HG03439 (cell line): ENCODE measurements around the gene KAT8.
"Not testable (repeated sequence)": the region's sequence is repeated elsewhere in the genome, so short reads cannot be mapped to it uniquely, and the experiment has no call there.

Experiments
- ATAC-seq: cut with Tn5 transposase; IDR thresholded peaks from one replicate; pipeline ENCODE4 v1.9.1; 2021; ENCODE audit warnings: mild to moderate bottlenecking, moderate library complexity; ENCODE audit not compliant: unreplicated experiment

KAT8 gene

DNA sequence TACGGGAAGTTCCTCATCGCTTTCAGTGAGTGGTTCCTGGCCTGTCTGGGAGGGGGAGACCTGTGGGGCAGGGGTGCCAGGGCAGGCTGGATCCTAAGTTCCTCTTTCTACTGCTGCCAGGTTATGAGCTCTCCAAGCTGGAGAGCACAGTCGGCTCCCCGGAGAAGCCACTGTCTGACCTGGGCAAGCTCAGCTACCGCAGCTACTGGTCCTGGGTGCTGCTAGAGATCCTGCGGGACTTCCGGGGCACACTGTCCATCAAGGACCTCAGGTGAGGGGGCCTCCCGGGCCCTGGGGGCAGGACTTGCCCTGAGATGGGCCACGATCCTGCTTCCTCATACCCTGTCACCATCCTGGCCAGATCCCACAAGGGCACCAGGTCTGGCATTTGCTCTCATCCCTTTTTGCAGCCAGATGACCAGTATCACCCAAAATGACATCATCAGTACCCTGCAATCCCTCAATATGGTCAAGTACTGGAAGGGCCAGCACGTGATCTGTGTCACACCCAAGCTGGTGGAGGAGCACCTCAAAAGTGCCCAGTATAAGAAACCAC, 12.9 kb downstream of the KAT8 start:
- no peak for ATAC-seq

DNA sequence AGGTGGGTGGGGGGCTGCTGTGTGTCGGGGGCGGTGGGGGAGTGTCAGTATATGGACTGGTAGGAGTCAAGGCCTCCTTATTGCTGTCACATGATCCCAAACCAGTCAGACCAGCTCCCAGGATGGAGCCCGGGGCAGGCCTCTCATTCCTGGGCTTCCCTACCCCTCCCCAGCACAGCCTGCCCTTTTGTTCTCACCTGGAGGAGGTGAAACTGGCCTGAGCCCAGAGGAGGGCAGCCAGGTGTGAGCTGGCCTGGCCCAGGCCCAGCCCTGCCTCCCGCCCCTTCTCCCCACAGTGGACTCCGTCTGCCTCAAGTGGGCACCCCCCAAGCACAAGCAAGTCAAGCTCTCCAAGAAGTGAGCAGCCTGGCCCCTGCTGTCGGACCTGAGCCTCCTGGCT, 13.4 kb downstream of the KAT8 start:
- ATAC-seq, result no peak

DNA sequence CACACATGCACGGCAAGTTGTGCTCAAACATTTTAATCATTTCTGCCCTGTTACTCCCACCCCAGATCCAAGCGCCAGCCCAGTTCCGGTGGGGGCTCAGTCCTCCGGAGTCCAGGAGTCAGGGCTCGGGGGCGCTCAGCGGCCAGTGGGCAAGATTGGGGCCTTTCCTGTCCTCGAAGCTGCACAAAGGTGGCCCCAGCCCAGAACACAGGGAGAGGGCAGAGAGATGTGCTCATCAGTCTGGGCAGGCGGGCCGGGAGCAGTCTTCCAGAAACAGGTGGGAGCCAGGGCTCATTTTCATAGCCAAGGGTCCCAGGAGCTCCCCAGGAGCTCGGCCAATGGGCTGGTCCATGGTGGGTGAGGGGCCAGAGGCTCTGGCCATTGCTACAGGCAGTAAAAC, 14.0 kb downstream of the KAT8 start:
- ATAC-seq, result no peak

DNA sequence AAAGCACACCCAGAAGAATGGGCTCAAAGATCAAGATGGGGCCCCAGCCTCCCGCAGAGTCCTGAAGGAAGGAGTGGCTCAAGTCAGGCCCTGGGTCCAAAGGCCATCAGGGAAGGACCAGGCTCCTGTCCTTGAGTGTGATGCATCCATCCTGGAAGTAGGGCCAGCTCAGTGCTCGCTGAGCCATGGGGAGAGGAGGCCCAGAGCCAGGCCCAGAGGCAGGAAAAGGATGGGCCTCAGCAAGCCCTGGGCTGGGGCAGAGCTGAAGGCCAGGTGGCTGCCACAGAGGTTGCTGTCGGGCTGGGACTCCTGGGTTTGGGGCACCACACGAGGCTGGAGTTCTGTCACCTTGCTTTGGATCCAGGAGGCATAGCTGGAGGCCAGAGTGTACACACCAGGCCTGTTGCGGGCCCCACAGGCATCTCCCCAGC, 14.4 kb downstream of the KAT8 start:
- ATAC-seq, result no peak

DNA sequence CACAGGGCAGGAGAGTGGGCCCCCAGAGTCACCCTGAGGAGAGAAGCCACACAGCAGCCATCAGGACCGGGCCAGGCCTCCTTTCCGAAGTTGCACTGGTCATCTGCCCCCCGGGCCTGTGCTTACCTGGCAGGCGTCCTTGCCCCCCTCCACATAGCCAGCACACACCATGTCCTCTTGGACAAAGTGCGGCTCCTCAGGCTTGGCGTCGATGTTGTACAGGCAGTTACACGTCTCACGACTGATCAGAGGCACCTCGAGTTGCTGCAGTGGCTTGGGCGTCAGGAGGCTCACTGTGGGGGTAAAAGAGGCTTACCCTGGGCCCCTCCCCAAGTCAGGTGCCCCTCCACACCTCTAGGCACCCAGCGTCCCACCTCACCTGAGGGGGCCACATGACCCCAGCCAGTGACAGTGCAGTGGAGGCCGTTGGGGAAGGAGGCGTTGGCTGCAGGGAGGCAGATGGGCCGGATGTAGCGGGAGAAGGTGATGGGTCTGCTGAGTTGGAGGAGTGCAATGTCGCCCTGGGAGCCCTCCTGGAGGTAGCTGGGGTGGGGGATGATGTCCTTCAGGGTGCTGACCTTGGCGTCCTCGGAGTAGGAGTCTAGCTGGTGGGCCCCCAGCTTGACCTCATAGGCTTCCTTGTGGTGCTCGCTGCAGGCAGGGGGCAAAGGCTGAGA, 15.0 kb downstream of the KAT8 start:
- no peak for ATAC-seq

DNA sequence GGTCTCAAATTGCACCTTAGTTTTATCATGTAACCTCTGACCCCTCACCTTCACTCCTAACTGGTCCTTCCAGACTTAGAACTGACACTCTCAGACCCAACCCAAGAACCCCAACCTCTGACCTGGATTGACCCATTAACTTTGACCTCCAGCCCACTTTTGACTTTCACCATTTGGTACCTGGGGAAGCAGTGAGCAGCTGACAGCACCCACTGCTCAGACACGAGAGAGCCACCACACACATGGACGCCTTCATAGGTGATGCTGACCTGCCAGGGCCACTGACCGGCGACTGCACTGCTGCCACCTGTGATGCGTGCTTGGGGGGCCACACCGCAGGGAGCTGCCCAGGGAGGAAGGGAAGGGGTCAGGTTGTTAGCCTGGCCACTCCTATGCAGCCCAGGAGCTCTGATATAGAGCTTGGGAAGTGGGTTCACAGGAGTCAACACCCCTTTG, 15.6 kb downstream of the KAT8 start:
- ATAC-seq, result no peak

DNA sequence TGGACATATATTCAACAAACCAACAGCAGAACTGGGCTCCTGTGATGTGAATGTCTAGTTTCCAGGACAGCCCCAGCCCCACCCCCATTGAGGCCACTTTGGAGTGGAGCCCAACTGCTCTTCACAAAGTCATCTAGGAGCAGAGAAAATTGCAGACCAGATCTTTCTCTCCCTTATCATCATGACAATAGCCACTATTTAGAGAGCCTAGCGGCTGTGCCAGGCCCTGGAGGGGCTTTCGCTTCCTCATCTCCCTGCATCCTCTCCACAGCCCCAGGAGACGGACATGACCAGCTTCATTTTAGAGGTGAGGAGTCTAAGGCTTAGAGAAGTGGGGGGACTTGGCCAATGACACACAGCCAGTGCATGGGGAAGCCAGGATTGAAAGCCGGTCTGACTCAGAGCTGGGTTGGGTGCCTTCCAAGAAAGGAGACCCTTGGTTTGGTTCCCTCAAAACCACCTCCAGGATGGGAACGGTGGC, 16.7 kb downstream of the KAT8 start:
- ATAC-seq, result no peak

DNA sequence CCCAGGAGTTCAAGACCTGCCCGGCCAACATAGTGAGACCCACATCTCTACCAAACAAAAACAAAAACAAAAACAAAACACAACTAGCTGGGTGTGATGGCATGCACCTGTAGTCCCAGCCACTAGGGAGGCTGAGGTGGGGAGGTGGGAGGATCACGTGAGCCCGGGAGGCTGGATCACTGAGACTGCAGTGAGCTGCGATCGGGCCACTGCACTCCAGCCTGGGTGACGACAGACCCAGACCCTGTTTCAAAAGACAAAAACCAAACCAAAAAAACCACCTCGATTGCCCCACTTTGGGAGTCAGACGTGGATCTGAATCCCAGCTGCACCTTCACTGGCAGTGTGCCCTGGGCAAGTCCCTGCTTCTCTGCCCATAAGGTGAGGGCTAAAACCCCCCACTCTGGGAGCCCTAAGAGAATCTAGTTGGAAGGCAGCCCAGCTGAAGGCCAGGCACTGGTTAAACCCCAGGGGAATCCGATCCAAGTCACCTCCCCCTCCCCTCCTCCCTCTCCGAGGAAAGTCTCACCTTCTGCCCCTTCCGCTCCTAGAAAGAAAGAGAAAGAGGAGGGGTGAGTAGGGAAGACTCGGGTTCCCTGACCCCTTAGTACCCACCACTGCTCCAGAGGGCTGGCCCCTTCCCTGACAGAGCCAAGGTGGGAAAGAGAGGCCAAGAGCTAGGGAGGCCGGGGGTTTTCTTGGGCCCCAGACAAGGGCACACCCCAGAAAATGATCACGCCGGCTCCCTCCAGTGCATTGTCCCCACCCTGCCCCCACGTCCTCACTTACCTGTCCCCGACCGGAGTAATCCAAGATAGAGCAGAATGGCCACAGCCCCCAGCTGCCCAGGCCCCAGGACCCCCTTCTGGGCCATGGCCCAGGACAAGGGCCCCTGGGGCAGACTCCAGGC, 17.4 kb downstream of the KAT8 start:
- ATAC-seq, result no peak

DNA sequence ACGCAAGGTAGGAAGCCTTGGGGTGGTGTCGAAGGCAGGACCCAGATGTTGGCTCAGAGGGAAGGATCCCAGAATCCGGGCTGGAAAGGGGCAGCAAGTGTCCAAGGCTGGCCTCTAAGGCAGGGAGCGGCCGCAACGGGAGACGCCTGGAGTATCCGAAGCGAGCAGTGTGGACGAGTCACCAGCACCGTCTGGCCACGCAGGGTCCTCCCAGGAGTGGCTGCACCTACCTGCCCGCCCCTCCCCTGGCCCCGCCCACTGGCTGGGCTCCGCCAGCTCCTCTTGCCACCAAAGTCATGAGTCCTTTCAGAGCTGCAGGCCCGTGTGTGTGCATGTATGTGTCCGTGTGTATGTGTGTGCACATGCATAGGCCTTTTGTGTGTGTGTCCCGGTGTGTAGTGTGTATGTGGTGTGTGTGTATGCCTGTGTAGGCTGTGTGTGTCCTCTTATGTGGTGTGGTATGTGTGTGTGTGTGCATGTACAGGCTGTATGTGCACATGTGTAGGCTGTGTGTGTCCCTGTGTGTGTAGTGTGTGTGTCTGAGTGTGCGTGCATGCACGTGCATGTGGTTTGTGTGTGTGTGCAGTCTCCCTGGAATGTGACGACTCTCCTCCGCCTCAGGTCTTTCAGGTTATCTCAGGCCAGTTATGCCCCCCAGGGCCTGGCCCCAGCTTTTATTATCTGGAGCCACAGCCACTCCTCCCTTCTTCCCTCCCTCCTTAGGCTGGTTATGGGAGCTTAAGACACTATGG, 18.2 kb downstream of the KAT8 start, which contains the start of gene PRSS8:
TSS of gene PRSS8 (minus strand) at position 193 of the 752 bp plus-strand sequence. CDS start 229 bp downstream, outside the sequence.
- ATAC-seq, result no peak

DNA sequence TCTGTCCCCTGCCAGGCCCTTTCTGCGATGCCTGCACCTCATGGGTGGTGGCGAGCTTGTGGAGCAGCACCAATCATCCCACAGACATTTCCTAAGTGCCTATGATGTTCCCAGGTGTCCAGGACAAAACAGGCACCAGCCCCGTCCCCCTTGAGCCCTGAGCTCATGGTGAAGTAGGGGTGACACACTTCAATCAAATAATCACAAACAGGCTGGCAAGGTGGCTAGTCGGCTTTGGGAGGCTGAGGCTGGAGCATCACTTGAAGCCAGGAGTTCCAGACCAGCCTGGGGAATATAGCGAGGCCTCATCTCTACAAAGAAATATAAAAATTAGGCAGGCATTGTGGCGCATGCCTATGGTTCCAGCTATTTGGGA, 18.8 kb downstream of the KAT8 start:
- ATAC-seq, result no peak

DNA sequence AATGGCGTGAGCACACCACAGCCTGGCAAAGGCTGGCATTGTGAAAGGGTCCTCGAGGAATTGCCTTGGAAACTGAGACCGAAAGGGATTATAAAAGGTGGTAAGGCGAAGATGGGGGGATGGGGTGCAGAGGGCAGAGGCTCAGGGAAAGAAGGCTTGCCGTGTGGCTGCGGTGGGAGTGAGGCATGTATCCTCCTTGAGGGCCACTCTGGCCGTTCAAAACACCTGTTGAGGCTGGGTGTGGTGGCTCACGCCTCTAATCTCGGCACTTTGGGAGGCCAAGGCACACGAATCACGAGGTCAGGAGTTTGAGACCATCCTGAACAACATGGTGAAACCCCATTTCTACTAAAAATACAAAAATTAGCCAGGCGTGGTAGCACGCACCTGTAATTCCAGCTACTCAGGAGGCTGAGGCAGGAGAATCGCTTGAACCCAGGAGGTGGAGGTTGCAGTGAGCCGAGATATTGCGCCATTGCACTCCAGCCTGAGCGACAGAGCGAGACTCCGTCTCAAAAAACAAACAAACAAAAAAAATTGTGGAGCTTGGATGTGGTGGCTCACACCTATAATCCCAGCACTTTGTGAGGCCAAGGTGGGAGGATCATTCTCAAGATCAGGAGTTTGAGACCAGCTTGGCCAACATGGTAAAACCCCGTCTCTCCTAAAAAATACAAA, 19.5 kb downstream of the KAT8 start:
- ATAC-seq, result not testable (repeated sequence)

DNA sequence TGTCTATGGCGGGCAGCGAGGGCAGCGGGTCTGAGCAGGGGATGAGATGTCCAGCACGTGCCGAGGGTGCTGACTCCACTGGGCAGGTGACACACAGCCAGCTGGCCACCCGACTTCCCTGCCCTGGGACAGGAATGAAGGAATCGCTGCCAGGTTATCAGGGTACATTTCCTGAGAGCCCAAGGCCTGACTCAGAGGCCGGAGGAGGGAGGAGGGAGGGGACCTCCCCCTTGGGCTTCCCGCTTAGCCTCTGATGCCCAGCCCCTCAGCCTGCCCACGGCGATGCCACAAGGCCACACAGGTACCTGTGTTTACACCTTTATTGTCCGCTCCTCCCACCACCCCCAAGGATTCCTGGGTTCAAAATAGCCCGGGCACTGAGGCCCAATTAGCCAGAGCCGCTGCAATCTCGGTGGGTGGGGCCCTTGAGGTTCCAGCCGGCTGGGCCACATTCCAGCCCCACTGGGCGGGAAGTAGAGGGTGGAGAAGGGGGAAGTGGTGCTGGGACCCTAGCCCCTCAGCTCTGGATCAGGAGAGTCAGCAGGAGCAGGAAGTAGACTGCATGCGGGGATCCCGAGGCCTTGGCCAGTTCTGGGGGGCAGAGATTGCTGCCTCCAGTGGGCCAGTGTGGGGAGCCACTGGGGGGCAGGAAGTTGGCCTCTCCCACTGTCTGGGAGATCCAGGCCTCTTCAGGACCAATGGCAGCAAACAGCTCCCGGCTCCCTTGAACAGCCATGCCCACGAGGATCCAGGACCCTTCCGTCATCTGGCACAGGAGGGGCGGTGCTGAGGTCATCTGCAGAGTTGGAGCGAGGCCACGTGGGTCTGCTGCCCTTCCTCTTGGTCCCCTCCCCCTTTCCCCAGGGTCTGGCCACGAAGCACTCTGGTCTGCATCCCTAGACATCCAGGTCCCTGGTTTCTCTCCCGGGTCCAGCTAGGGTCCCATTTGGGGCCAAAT, 21.4 kb downstream of the KAT8 start:
- no peak for ATAC-seq

DNA sequence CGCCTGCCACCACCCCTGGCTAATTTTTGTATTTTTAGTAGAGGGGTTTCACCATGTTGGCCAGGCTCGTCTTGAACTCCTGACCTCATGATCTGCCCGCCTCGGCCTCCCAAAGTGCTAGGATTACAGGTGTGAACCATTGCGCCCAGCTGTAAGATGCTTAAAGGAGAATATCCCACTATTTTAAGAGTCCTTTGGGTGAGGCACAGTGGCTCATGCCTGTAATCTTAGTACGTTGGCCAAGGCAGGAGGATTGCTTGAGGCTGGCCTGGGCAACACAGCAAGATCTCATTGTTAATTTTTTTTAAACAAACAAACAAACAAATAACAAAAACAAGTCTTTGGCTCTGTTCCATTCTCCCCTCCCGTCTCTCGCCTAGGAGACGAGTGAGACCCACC, 23.6 kb downstream of the KAT8 start:
- ATAC-seq, result not testable (repeated sequence)

DNA sequence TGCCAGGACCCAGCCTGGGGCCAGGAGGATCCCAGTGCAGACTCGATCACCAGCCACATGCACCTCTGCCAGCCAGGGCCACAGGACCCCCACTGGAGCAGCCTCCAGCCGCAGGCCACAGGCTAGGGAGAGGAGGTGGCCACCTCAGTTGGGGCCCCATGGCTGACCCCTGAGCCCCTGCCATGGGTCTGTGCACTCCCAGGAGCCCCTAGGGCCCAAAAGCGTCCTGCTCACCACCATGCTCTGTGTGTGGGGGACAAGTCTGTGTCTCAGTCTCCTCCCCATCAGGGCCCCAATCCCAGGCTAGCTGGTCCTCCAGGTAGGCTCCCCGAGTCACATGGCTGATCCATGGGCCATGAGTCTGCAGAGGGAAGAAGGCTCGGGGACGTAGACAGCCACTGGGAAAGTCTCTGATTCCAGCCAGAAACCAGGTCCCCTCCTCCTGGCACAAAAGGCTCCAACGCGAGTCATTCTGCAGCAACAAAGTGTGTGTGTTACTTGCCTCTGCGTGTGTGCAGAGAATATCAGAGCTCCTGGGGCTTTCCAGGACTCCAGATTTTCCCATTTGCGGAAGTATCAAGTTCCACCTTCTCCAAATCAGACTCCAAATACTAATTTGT, 24.1 kb downstream of the KAT8 start:
- ATAC-seq, result no peak

DNA sequence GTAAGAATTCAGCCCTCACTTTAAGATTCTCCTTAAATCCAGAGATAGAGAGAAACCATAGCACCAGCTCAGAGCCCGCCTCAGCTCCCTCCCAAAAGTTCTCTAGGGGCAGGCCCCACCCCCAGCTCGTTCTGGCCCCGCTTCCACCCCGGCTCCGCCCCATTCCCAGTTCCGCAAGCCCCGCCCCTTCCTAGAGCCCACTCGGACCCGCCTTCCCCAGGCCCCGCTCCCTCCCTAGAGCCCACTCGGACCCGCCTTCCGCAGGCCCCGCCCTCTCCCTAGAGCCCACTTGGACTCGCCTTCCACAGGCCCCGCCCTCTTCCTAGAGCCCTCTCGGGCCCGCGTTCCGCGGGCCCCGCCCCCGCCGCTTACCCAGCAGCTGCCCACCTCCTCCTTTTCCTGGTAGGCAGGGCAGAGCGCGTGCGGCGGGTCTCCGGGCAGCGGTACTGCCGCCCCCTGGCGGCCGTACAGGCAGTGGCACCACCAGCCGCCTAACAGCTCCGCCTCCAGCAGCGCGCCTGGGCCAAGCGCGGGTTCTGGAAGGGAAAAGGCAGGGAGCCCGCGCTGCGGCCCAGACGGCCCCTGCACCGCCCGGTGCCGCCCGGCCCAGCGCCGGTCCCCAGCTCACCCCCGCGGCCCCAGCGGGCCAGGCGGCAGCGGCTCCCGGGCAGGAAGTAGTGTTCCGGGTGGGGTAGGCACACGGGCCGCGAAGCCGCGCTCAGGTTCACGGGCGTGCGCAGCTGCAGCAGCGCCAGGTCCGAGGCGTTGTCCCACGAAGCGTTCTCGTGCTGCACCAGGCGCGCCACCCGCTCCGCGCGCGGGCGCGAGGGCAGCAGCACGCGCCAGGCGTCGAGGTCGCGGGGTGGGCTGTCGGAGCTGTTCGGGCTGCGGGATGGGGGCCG, 24.9 kb downstream of the KAT8 start:
- peak; percentile 85 for ATAC-seq

DNA sequence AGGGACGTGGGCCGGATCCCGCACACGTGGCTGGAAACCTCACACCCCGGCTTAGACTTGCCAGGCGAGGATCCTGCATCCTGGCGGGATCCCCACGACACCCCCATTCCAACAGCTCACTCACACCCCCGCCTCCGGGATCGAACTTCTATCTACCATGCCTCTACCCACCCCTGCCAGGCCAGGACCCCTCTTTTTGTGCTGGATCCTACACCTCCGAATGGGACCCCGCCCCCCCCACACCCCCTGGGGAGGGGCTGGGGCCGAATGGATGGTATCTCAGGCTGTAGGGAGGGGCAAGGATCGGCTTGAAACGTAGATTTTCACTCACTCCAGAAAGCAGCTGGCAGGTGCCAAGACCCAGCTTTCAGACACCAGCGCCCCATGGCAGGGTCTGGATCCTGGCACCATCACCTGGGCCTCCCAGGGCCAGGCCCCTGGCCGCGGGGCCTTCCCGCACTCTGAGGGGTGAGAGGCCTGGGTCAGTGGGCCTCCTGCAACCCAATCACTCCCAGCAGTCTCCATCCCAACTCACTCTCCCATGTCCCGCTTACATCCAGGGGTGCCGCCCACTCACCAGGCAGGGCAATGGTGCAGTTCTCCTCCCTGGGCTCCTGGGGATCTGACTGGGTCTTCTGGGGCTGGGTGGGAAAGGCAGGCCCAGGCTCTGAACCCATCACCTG, 25.7 kb downstream of the KAT8 start:
- ATAC-seq, result no peak

DNA sequence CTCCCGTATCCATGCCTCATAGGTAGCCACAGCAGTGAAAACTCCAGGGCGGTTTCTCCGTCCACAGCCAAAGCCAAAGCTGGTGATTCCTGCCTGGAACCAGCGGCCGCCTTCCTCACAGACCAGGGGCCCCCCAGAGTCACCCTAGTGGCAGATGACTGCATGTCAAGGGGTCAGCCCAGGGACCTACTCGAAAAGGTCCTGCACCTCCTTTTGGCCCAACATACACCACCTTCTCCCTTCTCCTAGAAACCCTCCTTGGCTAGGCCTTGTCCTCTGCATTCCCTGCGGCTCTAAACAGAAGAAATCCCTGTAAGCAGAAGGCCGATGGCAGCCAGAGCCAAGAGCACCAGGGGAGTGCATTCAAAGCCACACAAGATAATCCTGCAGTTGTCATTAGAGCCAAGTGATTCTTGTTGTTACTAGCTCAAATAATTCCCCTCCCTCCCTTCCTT, 26.3 kb downstream of the KAT8 start:
- no peak for ATAC-seq
